Stimulated activated CD8-positive, alpha-beta memory T cell treated with anti-CD3 and anti-CD28 coated beads, Interleukin-7, amount 100 ng/mL, for 1 hour (primary cell): ENCODE data around the gene MUC2.

Experiments
- DNase-seq, 2 donors: peaks; one replicate each; pipeline ENCODE4 v3.0.0-alpha.2; 2020; ENCODE audit warnings: low read depth in 2 of 2

The MUC2 gene

DNA sequence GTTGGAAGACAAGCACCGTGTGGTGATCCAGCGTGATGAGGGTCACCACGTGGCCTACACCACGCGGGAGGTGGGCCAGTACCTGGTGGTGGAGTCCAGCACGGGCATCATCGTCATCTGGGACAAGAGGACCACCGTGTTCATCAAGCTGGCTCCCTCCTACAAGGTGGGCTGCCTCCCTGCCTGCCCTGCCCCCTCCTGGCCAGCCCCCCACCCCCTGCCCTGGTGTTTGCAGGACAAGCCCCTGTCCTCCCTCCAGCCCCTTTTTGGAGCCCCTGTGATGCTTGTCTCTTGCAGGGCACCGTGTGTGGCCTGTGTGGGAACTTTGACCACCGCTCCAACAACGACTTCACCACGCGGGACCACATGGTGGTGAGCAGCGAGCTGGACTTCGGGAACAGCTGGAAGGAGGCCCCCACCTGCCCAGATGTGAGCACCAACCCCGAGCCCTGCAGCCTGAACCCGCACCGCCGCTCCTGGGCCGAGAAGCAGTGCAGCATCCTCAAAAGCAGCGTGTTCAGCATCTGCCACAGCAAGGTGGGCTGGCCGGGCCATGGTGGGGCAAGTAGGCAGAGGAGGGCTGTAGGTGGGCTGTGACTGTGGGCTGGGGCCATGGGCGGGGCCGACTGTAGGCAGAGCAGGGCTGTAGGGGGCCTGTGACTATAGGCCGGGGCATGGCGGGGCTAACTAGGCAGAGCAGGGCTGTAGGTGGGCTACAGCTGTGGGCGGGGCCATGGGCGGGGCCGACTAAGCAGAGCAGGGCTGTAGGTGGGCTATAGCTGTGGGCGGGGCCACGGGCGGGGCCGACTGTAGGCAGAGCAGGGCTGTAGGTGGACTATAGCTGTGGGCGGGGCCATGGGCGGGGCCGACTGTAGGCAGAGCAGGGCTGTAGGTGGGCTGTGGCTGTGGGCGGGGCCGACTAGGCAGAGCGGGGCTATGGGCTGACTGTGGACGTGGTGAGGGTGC, 13.6 kb downstream of the MUC2 start:
- no peak for DNase-seq

DNA sequence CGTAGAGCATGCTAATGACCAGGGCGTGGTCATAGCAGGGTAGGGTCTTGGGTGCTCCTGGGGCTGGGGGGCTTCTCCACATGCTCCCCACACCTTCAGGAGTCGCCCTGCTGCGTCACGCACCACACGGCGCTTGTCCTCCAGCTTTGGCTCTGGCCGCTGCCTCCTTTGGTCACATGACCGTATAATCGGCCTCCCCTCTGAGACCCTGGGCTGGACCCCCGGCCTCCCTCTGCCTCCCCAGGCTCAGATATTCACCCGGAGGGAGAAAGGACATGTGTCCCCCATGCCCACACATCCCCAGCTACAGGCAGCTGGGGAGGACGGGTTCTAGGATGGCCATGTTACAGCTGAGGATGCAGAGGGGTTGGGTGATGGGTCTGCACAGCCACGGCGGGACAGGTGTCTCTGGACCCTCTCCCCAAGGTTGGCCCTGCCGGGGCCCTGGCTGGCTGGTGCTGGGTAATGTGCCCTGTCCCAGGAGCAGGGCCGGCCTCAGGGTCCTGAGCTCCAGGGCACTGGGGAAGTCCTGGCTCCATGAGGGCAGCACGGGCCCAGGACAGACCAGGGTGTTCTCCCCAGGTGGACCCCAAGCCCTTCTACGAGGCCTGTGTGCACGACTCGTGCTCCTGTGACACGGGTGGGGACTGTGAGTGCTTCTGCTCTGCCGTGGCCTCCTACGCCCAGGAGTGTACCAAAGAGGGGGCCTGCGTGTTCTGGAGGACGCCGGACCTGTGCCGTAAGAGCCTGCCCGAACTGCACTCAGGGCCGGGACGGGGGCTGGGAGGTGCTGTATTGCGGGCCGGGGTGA, 14.5 kb downstream of the MUC2 start:
- DNase-seq = no peak

DNA sequence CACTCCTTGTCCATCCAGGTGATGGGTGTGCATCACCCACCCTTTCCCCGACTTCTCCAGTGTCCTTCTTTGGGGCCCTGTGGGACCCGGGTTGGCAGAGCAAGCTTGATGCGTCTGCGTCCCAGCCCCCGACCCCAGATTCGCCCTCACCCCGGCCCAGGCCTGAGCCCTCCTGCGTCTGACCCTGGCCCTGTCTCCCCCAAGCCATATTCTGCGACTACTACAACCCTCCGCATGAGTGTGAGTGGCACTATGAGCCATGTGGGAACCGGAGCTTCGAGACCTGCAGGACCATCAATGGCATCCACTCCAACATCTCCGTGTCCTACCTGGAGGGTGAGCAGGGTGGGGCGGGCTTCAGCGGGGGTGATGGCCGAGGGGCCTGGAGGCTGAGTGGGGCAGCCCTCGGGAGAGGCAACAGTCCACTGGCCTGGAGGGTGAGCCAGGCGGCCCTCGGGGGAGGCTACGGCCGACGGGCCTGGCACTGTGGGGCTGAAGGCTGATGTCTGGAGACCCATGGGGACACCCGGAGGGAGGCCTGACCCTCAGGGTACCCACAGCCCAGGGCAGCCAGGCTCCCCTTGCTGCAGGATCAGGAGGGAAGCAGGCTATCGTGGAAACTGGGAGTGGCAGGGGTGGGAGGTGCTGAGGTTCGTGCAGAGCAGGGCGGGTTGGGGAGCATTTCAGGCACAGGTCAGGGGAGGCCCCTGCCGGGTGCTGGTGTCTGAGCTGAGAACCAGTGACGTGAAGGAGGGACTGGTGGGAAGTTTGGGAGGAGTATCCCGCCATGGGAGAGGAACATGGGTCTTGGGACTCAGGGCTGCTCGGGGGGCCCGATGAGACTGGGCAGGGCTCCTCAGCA, 15.3 kb downstream of the MUC2 start:
- no peak for DNase-seq

DNA sequence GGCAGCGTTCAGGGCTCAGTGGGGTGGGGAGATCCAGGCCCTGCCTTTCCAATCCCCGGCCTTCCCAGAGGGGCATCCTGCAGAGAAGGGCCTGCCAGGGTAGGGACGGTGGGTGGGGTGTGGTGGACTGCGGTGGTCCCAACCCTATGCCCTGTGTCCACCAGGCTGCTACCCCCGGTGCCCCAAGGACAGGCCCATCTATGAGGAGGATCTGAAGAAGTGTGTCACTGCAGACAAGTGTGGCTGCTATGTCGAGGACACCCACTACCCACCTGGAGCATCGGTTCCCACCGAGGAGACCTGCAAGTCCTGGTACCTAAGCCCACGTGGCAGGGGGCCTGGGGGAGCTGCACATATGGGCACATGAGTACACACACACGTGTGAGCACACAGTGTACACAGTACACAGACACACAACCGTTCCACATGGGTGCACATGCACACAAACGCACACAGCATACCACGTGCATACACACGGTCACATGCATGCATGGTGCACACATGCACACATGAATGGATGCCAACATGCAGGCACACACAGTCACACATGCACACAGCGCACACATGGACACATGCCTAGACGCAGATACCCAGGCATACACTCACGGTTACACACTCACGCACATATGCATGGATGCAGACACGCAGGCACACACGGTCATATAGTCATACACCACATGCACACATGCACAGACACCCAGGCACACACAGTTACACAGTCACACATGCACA, 16.1 kb downstream of the MUC2 start:
- DNase-seq = no peak

DNA sequence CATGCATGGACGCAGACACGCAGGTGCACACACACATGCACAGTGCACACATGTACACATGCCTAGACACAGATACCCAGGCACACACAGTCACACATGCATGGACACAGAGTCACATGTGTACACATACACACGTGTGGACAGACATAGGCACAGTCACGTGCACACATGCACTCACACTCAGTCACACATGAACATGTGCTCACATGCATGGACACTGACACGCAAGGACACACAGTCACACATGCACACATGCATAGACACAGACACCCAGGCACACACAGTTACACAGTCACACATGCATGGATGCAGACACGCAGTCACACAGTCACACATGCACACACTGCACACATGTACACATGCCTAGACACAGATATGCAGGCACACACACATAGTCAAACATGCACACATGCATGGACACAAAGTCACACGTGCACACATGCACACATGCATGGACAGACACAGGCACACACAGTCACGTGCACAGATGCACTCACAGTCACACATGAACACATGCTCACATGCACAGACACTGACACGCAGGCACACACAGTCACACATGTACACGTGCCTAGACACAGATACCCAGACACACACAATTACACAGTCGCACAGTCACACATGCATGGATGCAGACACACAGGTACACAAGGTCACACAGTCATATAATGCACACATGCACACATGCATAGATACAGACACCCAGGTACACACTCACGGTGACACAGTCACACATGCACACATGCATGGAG, 16.8 kb downstream of the MUC2 start:
- no peak for DNase-seq

DNA sequence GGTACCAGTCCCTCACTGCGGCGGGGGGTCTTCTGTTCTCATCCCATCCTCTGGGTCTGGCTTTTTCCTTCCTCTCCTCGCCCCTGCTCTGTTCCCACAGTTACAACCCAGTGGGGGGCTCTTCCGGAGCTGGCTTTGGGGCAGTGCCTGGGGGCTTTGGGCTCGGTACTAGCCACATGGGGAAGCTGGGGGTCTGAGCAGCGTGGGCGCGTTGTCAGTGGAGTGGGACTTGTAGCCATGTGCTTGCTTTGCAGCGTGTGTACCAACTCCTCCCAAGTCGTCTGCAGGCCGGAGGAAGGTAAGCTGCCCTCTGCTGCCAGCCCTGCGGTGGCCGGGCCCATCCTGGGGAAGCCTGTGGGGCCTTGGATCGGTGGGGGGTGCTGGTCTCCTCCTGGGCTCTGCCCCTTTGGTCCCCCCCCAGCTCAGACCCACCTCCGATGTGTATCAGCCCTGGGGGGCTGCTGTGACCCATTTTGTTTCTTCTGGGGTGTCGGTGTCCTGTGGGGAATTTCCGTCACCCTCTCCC, 17.5 kb downstream of the MUC2 start:
- no peak for DNase-seq

DNA sequence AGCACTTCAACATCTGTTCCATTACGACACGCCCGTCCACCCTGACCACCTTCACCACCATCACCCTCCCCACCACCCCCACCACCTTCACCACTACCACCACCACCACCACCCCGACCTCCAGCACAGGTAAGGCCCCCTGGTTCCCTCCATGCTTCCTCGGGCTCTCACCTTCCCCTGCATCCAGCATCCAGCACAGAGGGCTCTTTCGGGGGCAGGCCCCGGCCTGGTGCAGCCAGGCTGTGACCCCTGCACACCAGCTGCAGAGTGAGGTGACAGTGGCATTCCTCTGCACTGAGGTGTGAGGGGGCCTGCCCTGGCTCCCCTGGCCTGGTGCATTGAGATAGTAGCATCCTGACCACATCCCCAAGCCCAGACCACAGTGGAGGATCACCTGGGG, 18.2 kb downstream of the MUC2 start:
- DNase-seq = no peak

DNA sequence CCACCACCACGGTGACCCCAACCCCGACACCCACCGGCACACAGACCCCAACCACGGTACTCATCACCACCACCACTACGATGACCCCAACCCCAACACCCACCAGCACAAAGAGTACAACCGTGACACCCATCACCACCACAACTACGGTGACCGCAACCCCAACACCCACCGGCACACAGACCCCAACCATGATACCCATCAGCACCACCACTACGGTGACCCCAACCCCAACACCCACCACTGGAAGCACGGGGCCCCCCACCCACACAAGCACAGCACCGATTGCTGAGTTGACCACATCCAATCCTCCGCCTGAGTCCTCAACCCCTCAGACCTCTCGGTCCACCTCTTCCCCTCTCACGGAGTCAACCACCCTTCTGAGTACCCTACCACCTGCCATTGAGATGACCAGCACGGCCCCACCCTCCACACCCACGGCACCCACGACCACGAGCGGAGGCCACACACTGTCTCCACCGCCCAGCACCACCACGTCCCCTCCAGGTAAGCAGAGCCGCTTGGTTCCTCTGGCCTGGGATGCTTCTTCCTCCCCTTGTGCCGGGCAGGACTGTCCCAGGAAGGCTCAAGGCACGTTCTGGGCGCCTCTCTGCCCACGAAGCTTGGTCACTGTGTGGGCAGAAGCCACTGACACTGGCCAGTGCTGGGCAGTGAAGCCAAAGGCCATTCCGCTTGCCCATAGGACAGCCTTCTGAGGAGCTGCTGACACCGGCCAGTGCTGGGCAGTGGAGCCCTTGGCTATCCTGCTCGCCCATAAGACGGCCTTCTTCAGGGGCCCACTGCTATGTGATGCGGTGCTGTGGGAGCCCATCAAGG, 25.1 kb downstream of the MUC2 start:
- no peak for DNase-seq

DNA sequence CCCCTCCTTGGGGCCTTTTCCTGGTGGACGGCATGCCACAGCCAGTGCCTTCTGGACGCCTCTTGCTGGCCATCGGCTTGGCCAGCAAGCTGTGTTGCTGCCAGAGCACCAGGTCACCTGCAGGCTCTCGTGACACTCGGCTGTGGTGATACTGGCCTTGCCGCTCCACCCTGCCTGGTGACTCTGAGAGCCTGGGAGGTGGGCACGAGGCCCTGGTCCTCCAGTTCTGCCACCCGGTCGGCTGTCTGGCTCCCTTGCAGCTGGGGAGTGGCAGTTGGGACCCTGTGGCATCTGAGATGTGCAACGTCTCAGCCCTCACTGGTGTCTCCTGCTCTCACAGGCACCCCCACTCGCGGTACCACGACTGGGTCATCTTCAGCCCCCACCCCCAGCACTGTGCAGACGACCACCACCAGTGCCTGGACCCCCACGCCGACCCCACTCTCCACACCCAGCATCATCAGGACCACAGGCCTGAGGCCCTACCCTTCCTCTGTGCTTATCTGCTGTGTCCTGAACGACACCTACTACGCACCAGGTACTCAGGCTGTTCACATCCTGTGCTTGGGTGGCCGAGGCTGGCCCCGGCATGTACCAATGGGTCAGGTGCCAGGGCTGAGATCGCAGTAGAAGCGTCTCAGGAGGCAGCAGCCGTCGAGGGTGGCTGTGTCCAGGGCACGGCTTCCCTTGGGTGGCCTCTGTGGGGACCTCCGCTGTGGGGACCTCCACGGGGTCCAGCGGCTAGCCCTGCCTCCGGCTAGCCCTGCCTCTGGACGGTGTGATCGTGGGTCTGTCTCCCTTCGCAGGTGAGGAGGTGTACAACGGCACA, 26.0 kb downstream of the MUC2 start:
- DNase-seq = no peak

DNA sequence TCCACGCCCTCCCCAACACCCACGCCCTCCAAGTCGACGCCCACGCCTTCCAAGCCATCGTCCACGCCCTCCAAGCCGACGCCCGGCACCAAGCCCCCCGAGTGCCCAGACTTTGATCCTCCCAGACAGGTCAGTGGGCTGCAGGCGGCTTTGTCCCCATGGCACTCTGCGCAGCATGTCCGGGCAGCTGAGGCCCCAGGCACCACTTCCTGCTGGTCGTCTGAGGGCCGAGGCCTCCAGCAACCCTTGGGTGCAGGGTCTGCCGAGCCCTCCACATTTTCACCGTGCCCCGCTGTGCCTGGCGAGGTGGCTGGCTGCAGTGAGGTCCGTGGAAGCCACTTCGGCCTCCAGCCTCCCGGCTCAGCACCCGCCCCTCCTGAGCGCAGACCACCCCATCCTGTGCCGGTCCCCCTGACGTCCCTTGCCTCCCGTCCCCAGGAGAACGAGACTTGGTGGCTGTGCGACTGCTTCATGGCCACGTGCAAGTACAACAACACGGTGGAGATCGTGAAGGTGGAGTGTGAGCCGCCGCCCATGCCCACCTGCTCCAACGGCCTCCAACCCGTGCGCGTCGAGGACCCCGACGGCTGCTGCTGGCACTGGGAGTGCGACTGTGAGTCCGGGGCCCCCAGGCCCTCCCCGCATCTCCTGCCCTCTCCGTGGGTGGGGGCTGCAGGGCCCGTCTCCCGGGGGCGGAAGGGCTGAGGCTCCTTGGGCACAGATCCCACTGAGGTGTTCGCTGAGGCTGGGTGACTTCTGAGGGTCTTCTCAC, 26.8 kb downstream of the MUC2 start:
- no peak for DNase-seq

DNA sequence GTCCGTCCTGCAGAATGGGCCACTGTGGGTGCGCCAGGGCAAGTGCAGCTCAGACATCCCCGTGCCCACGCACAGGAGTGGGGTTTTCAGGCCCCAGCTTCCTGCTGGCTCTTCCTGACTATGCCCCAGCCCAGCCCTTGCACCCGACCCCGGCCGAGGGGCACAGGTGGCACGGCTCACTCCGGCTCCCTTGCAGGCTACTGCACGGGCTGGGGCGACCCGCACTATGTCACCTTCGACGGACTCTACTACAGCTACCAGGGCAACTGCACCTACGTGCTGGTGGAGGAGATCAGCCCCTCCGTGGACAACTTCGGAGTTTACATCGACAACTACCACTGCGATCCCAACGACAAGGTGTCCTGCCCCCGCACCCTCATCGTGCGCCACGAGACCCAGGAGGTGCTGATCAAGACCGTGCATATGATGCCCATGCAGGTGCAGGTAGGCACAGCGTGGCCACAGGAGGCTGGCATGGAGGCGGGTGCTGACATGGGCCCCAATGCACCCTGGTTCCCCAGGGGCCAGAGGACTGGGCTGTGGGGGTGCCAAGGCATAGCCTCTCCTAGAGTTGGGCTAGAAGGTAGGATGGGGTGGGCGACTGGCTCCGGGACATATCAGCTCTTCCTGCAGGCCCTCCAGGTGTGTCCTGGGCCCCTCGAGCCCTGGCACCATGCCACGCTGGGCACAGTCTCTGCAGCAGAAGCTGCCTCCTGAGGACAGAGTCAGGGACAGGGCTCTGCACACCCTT, 27.7 kb downstream of the MUC2 start:
- no peak for DNase-seq

DNA sequence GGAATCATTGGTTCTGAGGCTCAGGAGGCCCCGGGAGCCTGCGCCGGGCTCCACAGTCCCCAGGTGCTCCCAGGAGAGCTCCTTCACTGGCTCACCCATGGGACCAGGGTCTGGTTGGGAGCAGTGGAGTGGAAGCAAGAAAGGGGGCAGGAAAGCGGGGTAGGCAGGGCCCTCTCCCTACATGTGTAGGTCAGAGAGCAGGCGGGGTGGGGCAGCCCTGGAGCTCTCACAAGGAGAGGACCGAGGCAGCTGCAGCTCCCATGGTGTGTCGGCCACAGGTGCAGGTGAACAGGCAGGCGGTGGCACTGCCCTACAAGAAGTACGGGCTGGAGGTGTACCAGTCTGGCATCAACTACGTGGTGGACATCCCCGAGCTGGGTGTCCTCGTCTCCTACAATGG, 28.3 kb downstream of the MUC2 start:
- DNase-seq = no peak

DNA sequence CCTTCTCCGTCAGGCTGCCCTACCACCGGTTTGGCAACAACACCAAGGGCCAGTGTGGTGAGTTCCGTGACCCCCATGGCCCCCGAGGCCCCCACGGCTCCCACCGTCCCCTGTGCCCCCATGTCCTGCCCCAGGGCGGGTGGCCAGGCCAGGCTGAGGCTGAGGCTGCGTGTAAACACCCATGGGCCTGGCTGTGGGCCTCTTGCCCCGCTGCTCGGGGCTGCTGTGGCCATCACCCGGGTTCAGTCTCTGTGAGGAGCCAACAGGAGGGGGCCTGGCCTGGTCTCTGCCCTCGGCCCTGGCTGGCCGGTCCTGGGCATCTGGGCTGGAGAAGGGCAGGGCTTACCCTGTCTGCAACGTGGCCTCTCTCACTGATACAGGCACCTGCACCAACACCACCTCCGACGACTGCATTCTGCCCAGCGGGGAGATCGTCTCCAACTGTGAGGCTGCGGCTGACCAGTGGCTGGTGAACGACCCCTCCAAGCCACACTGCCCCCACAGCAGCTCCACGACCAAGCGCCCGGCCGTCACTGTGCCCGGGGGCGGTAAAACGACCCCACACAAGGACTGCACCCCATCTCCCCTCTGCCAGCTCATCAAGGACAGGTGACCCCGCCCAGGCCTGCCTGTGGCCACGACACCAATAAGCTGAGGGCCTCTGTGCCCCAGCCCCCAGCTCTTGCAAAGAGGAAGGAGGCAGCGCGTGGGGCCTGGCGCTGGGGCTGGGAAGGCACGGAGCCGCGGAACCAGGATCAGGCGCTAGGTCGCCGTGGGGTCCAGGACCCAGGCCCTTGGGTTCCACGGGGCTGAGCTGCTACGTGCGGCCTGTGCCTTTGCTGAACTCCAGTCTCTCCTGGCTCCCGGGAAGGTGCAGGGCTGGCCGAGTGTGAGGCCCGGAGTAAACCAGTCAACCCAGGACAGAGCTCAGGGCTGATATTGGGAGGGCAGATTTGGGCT, 29.0 kb downstream of the MUC2 start:
- no peak for DNase-seq

DNA sequence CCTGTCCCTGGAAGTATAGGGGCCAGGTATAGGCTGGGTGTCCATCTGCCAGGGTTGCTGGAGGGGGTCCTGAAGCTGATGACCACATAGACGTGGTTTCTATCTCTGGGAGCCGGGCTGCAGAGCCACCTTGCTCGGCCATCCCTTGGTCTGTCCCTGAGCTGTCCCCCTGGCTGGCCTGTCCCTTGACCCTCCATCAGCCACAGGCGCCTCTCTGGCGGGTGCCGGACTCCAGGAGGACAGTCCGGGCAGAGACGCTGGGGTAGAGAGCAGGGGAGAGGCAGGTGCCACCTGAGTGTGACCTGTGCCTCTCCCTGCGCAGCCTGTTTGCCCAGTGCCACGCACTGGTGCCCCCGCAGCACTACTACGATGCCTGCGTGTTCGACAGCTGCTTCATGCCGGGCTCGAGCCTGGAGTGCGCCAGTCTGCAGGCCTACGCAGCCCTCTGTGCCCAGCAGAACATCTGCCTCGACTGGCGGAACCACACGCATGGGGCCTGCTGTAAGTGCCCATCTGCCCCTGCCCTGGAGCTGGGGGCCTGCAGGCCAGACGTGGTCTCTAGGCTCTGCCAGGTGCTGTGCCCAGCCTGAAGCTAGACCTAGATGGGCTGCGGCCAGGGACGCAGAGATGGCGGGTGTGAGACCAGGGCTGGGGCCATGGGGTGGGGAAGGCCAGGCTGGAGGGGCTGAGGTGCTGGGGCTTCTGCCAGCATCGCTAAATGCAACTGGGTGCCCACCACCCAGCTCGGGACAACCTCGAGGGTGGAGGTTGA, 29.9 kb downstream of the MUC2 start:
- DNase-seq = no peak

DNA sequence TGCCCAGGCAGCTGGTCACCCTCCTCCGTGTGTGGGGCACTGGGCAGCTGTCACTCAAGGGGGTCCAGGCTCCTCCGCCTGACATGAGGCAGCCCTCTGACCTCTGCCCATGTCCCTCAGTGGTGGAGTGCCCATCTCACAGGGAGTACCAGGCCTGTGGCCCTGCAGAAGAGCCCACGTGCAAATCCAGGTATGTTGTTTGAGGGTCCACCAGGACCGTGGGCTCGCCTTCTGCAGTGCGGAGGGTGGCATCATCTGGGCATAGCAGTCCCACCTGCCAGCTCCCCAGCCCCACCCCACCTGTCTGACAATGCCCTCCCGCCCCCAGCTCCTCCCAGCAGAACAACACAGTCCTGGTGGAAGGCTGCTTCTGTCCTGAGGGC, 30.5 kb downstream of the MUC2 start:
- no peak for DNase-seq
